Liver (tissue), 9 donors: ENCODE measurements around the gene PRCD. TPM values are rescaled to one million over a fixed set of nuclear protein-coding genes. Genes with fewer than 3 reads are reported as not detected.

Experiments
- DNase-seq: peaks from one replicate; pipeline ENCODE4 v3.0.0-alpha.2; 2017; ENCODE audit warnings: low spot score
- H3K27ac ChIP-seq, 2 donors: one replicate each; pipeline ENCODE4 v1.7.0; 2013; ENCODE audit warnings: inconsistent platforms in 2 of 2, low read length in 2 of 2, control low read depth in 1 of 2, low read depth in 1 of 2, mild to moderate bottlenecking in 1 of 2
- H3K27me3 ChIP-seq, 4 donors: one replicate each; pipeline versions ENCODE4 v1.6.1 to v1.7.0; 2013; ENCODE audit warnings: low read length in 3 of 4, inconsistent platforms in 1 of 4, mild to moderate bottlenecking in 1 of 4, moderate library complexity in 1 of 4; ENCODE audit not compliant: control insufficient read depth in 4 of 4, insufficient read depth in 4 of 4
- H3K36me3 ChIP-seq, 4 donors: one replicate each; pipeline versions ENCODE4 v1.6.1 to v1.7.0; 2013; ENCODE audit warnings: low read length in 3 of 4, mild to moderate bottlenecking in 3 of 4, low read depth in 1 of 4, moderate library complexity in 1 of 4; ENCODE audit not compliant: control insufficient read depth in 4 of 4, insufficient read depth in 3 of 4
- H3K4me1 ChIP-seq, 4 donors: one replicate each; pipeline versions ENCODE4 v1.6.1 to v1.7.0; 2013; ENCODE audit warnings: low read length in 3 of 4, mild to moderate bottlenecking in 3 of 4, moderate library complexity in 1 of 4; ENCODE audit not compliant: control insufficient read depth in 4 of 4, insufficient read depth in 4 of 4
- H3K4me3 ChIP-seq, 3 donors: one replicate each; pipeline versions ENCODE4 v1.6.1 to v1.7.0; 2013; ENCODE audit warnings: low read length in 3 of 3, control low read depth in 1 of 3, low read depth in 1 of 3, mild to moderate bottlenecking in 1 of 3
- H3K9ac ChIP-seq, 2 donors: one replicate each; pipeline ENCODE4 v1.7.0; 2013; ENCODE audit warnings: low read length in 2 of 2, mild to moderate bottlenecking in 2 of 2, moderate library complexity in 2 of 2, control low read depth in 1 of 2, low read depth in 1 of 2
- H3K9me3 ChIP-seq, 4 donors: one replicate each; pipeline versions ENCODE4 v1.6.1 to v1.7.0; 2013; ENCODE audit warnings: low read length in 3 of 4; ENCODE audit not compliant: control insufficient read depth in 4 of 4
- EGR1 ChIP-seq, 2 donors: IDR thresholded peaks; 2 replicates each; pipeline ENCODE4 v1.6.1; 2016 to 2018; ENCODE audit warnings: antibody characterized with exemption in 2 of 2, low read depth in 2 of 2
- FOXA1 ChIP-seq: IDR thresholded peaks from 2 replicates; pipeline ENCODE4 v1.6.1; 2016; ENCODE audit warnings: antibody characterized with exemption
- FOXA2 ChIP-seq: IDR thresholded peaks from 2 replicates; pipeline ENCODE4 v1.6.1; 2016; ENCODE audit warnings: antibody characterized with exemption
- HNF4G ChIP-seq: IDR thresholded peaks from 2 replicates; pipeline ENCODE4 v1.6.1; 2016; ENCODE audit warnings: antibody characterized with exemption
- RXRA ChIP-seq, 2 donors: IDR thresholded peaks; 2 replicates each; pipeline ENCODE4 v1.6.1; 2017 to 2018; ENCODE audit warnings: antibody characterized with exemption in 2 of 2, mild to moderate bottlenecking in 1 of 2
- SP1 ChIP-seq: IDR thresholded peaks from 2 replicates; pipeline ENCODE4 v1.6.1; 2018; ENCODE audit warnings: antibody characterized with exemption, mild to moderate bottlenecking
- TAF1 ChIP-seq: conservative IDR thresholded peaks from 2 replicates; pipeline ENCODE4 v1.6.1; 2016; ENCODE audit warnings: antibody characterized with exemption, mild to moderate bottlenecking
- WGBS: extraction: QIAGEN DNeasy Blood & Tissue Kit; methylation state at CpG from one replicate; pipeline ENCODE4 v1.1.7; 2013; 5-methylcytosine and 5-hydroxymethylcytosine counted together
- polyA plus RNA-seq, 2 donors: library from polyadenylated mRNA; stranded (reverse) in 1 of 2; unstranded in 1 of 2; fragments of 200-250 nt in 1 of 2; fragments of >200 nt in 1 of 2; fragmentation: Nextera tagmentation in 1 of 2; extraction: Ambion mirVana in 1 of 2; gene quantifications; one replicate each; pipeline versions ENCODE4 v1.2.1 to v1.2.3, GENCODE V29; 2013 to 2015
- total RNA-seq, 2 donors: library from RNA; depleted of rRNA; stranded (reverse); fragments of >200 nt; gene quantifications; one replicate each; pipeline ENCODE4 v1.2.3, GENCODE V29; 2014
- TF ChIP-seq, protein P1 (sequence below): fragments of 150-350 bp; IDR thresholded peaks from 2 replicates; pipeline ENCODE4 v1.5.1; 2017; ENCODE audit warnings: improper control_type of control experiment, low read depth, low read length; ENCODE audit not compliant: missing input control
- TF ChIP-seq, protein P2 (sequence below): IDR thresholded peaks from 2 replicates; pipeline ENCODE4 v1.6.1; 2016; ENCODE audit warnings: antibody characterized with exemption
- donor health status: healthy.
- donor health status: healthy.
- donor health status: healthy.
- donor health status: healthy.
- donor health status: healthy.

The PRCD gene
- total and polyA plus RNA-seq, 4 donors: 0.63 to 1.0 (median 0.75) TPM; not detected in 1

DNA sequence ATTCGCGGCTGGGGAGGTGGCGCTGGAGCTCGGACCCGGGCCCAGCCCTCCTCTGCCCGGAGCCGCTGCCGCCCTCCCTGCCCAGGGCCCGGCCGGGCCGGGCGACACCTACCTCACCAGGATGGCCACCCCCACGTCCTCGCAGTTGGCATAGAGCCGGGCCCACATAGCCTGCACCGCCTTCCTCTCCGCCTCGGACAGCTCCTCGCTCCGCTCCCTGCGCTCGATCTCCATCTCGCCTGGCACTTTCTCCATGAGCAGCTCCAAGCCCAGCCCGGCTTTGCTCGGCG is 2.6 kb upstream of the PRCD start (continued):
- no peak for TF ChIP-seq EGR1 (IDR thresholded peaks at IDR 0.05; ENCODE audit: low read depth in 2 of 2)
- no peak for TF ChIP-seq FOXA2

DNA sequence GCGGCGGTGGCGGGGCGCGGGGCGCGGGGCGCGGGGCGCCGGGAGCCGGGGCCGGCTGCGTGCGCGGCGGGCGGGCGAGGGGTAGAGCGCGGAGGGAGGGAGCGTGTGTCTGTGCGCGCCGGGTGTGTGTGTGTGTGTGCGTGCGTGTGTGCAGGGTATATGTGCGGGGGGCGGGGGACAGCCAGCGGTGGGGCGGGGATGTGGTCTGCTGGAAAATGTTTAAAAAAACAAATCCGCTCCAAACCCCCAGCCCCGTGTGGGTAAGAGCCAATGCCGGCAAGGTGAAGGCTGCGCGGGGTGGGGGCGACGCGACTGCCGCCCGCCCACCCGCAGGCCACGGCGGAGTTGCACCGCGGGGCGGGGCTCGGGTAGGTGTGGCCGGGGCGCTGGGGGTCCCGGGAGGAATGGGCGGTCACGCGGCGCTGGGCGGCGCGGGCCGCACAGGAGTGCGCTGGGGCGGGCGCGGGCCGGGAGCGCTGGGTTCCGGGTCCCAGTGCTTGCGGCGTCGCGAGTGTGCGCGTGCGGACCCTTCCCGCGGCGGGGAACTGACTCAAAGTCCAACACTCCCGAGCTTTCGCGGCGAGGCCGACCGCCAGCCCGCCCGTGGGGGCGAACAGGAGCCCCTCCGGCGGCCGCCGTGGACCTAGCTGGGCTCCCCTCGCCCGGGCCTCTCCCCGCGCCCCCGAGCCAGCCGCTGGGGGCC is 2.1 kb upstream of the PRCD start, which contains the start of gene CYGB:
TSS of gene CYGB (minus strand) at position 132 of the 703 bp plus-strand sequence. CDS start 167 bp downstream, outside the sequence.
- Histone ChIP-seq H3K36me3 (no peaks in the 10 kb centered on the region), H3K9me3 (no peaks in the 10 kb centered on the region), H3K9ac (no peak within 1 kb of the TSS), H3K27me3 (no peaks in the 10 kb centered on the region), H3K4me3 (peak within 1 kb of the TSS in 1 of 3 donors; percentile 46), H3K27ac (peak within 1 kb of the TSS; percentile 23 to 31), H3K4me1 (peaks cover 2 to 15% (median 10%) of the 10 kb centered on the region in 4 donors)
- 7% methylated on average over 95 of the region's 95 CpGs for WGBS
- TF ChIP-seq RXRA (IDR thresholded peaks at IDR 0.05) (no peak), FOXA1 (no peak)
- TF ChIP-seq, protein P1, sequence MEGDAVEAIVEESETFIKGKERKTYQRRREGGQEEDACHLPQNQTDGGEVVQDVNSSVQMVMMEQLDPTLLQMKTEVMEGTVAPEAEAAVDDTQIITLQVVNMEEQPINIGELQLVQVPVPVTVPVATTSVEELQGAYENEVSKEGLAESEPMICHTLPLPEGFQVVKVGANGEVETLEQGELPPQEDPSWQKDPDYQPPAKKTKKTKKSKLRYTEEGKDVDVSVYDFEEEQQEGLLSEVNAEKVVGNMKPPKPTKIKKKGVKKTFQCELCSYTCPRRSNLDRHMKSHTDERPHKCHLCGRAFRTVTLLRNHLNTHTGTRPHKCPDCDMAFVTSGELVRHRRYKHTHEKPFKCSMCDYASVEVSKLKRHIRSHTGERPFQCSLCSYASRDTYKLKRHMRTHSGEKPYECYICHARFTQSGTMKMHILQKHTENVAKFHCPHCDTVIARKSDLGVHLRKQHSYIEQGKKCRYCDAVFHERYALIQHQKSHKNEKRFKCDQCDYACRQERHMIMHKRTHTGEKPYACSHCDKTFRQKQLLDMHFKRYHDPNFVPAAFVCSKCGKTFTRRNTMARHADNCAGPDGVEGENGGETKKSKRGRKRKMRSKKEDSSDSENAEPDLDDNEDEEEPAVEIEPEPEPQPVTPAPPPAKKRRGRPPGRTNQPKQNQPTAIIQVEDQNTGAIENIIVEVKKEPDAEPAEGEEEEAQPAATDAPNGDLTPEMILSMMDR: no peak
- no peak for DNase-seq

DNA sequence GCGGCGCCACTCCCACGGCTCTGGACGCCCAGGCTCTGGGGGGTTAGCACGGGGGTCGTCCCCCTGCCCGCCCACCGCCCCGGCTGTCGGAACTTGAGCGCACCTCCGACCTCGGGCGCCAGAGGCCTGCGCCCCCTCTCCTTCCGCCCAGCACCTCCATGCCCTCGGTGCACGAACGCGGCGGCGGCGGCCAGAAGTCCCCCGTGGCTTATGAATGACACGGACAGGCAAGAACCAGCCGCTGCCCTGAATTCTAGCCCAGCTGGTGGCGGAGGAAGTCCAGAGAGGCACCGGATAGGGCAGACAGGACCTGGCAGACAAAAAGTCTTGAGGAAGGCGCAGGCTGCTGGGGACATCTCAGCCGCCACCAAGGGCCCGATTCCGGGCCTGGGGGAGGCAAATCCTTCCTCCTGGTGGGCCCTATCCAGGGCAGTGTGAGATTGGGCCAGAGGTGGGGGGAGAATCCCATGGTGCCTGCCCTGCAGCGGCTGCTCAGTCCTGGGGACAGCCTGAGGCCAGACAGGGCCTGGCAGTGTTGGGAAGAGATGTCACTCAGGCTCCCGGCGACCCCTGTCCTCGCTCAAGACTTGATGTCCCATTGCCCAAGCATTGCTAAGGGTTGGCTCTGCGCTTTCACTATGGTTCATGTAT is 1.4 kb upstream of the PRCD start:
- Histone ChIP-seq H3K4me1 (peaks cover 2 to 15% (median 10%) of the 10 kb centered on the region in 4 donors), H3K9ac (no peak overlapping the region), H3K9me3 (no peaks in the 10 kb centered on the region), H3K27ac (peak overlapping the region in 1 of 2 donors; percentile 31), H3K27me3 (no peaks in the 10 kb centered on the region), H3K4me3 (peak overlapping the region in 1 of 3 donors; percentile 46), H3K36me3 (no peaks in the 10 kb centered on the region)
- 45% methylated on average over 37 of the region's 37 CpGs for WGBS
- DNase-seq: no peak
- TF ChIP-seq EGR1 (IDR thresholded peaks at IDR 0.05; ENCODE audit: low read depth in 2 of 2) (no peak), FOXA2 (no peak), TAF1 (no peak), SP1 (no peak)

DNA sequence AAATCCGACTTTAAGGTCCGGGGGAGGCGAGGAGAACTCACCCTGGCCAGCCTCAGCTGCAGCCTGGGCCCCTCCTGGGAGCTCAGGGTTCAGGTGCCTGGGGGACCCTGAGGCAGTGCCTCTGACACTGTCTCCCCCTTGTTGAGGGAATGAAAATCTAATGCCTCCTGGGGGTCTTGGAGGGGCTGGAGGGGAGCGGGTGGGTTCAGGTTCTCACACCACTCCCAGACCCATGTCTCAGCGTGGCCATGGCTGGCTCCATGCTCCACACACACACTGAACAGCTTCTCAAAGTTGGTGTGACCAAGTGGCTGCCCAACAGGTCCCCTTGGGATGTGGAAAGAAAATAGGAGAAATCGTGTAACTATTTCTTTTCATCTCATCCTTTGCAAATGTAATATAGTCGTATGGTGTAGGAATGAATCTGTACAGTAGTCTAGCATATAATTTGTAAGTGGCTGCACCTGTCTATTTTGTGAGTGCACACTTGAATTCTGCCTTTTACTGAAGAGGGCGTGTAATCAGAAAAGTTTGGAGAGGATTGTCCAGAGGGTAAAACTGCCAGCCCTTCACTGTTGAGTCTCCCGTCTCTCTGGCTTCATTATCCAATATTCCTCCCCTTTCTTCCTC is 788 bp upstream of the PRCD start:
- no peak overlapping the region for H3K4me3 ChIP-seq
- H3K27me3 ChIP-seq: no peaks in the 10 kb centered on the region
- no peak overlapping the region for H3K27ac ChIP-seq
- TF ChIP-seq, protein P2, sequence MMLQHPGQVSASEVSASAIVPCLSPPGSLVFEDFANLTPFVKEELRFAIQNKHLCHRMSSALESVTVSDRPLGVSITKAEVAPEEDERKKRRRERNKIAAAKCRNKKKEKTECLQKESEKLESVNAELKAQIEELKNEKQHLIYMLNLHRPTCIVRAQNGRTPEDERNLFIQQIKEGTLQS: no peak
- TF ChIP-seq EGR1 (IDR thresholded peaks at IDR 0.05; ENCODE audit: low read depth in 2 of 2) (no peak), FOXA2 (no peak), HNF4G (no peak), FOXA1 (no peak)
- 94% methylated on average over 9 of the region's 9 CpGs for WGBS
- no peaks in the 10 kb centered on the region for H3K36me3 ChIP-seq
- no peaks in the 10 kb centered on the region for H3K9me3 ChIP-seq
- no peak for DNase-seq
- H3K4me1 ChIP-seq: peaks cover 4 to 15% (median 10%) of the 10 kb centered on the region in 4 donors
- H3K9ac ChIP-seq: no peak overlapping the region
